Measurements from ENCODE around the gene CYTH4.

GRCh38 chr22:37312549-37313183, 30.4 kb downstream of the CYTH4 start:
- TF ChIP-seq POLR2A (IDR thresholded peaks at IDR 0.05; ENCODE audit: low read length) (no peak), MAX (IDR thresholded peaks at IDR 0.05) (no peak), HDAC2 (IDR thresholded peaks at IDR 0.05) (no peak), GATA3 (IDR thresholded peaks at IDR 0.05; ENCODE audit: borderline replicate concordance) (no peak)
- TF ChIP-seq, protein P1, sequence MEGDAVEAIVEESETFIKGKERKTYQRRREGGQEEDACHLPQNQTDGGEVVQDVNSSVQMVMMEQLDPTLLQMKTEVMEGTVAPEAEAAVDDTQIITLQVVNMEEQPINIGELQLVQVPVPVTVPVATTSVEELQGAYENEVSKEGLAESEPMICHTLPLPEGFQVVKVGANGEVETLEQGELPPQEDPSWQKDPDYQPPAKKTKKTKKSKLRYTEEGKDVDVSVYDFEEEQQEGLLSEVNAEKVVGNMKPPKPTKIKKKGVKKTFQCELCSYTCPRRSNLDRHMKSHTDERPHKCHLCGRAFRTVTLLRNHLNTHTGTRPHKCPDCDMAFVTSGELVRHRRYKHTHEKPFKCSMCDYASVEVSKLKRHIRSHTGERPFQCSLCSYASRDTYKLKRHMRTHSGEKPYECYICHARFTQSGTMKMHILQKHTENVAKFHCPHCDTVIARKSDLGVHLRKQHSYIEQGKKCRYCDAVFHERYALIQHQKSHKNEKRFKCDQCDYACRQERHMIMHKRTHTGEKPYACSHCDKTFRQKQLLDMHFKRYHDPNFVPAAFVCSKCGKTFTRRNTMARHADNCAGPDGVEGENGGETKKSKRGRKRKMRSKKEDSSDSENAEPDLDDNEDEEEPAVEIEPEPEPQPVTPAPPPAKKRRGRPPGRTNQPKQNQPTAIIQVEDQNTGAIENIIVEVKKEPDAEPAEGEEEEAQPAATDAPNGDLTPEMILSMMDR (IDR thresholded peaks at IDR 0.05) = no peak
